Measurements from ENCODE around the gene TPRN. TPM values are rescaled to one million over a fixed set of nuclear protein-coding genes. Genes with fewer than 3 reads are reported as not detected.

The TPRN gene
- total and polyA plus RNA-seq, 2 donors (not counting 3 experiments of a cell fraction or from before 2014, with no cell fraction given), result 4.3 to 12.4 TPM

GRCh38 chr9:137185921-137186320 is 14.6 kb downstream of the TPRN start:
- Histone ChIP-seq H4K20me1 (replicated peaks; ENCODE audit: control insufficient read depth, extremely low read depth, insufficient read depth, low read length) (no peaks in the 10 kb centered on the region), H3K4me3 (replicated peaks in 1 of 3; ENCODE audit: insufficient read depth in 1 of 3, low read depth in 1 of 3, low read length in 3 of 3) (no peak overlapping the region), H3K9ac (replicated peaks; ENCODE audit: extremely low read depth, insufficient read depth, low read length) (no peak overlapping the region), H3K79me2 (ENCODE audit: control insufficient read depth, insufficient read depth, low read length) (peaks cover 33% of the 10 kb centered on the region), H3K36me3 (ENCODE audit: control insufficient read depth in 2 of 2, extremely low read depth in 1 of 2, insufficient read depth in 2 of 2, low read length in 2 of 2) (peaks cover 0 to 43% of the 10 kb centered on the region in 2 experiments), H3K4me2 (ENCODE audit: insufficient read depth, low read length) (no peak overlapping the region), H3K27me3 (ENCODE audit: control insufficient read depth in 2 of 2, insufficient read depth in 2 of 2, low read length in 2 of 2) (no peaks in the 10 kb centered on the region), H3K9me1 (replicated peaks; ENCODE audit: control insufficient read depth, extremely low read depth, insufficient read depth, low read length) (no peaks in the 10 kb centered on the region), H3K27ac (ENCODE audit: insufficient read depth, low read depth, low read length) (no peak overlapping the region), H2AFZ (ENCODE audit: low read depth, low read length) (no peak overlapping the region), H3K9me3 (replicated peaks; ENCODE audit: control insufficient read depth, insufficient read depth, low read length) (no peaks in the 10 kb centered on the region), H3K4me1 (ENCODE audit: control insufficient read depth, extremely low read depth, insufficient read depth, low read length) (peaks cover 17% of the 10 kb centered on the region)
- no TSS peak for BruUV-seq (replicated peaks)
- ChIA-PET CTCF (no interaction called here), POLR2A (no interaction called here)
- TF ChIP-seq POLR2AphosphoS5 (IDR thresholded peaks at IDR 0.05; ENCODE audit: insufficient read depth, low read depth, low read length) (no peak), GATA2 (IDR thresholded peaks at IDR 0.05; ENCODE audit: insufficient read depth, insufficient read length, low read depth, low read length) (no peak), JUN (IDR thresholded peaks at IDR 0.05; ENCODE audit: borderline replicate concordance, insufficient read depth, insufficient read length, low read depth) (no peak), CTCF (IDR thresholded peaks at IDR 0.05; ENCODE audit: extremely low read depth in 1 of 2, insufficient read depth in 1 of 2, low read depth in 1 of 2, low read length in 2 of 2) (no peak), MAX (IDR thresholded peaks at IDR 0.05; ENCODE audit: insufficient read depth, insufficient read length) (no peak), MYC (IDR thresholded peaks at IDR 0.05; ENCODE audit: low read depth, low read length) (no peak), FOS (IDR thresholded peaks at IDR 0.05; ENCODE audit: borderline replicate concordance, insufficient read depth, low read length) (no peak), EZH2 (IDR thresholded peaks at IDR 0.05; ENCODE audit: borderline replicate concordance, low read depth, low read length, severe bottlenecking) (no peak), POLR2A (IDR thresholded peaks at IDR 0.05; ENCODE audit: low read depth, low read length) (no peak)
- intact Hi-C loops (cut with micrococcal nuclease), result no loop called here
- FAIRE-seq, result no peak
- dilution Hi-C loops (cut with MboI; ENCODE audit: extremely low pct_ligation_motif_present, low sequenced_read_pairs), result no loop called here
- no peak for DNase-seq (ENCODE audit: low read depth, low spot score)
